T-cell (primary cell): ENCODE results near the gene TMEM132A. TPM values are rescaled to one million over a fixed set of nuclear protein-coding genes. Genes with fewer than 3 reads are reported as not detected.

Source experiments
- ATAC-seq, 4 experiments: fragments of 200-7000 bp in 3 of 4; fragments of 150-1000 bp in 1 of 4; cut with Tn5 transposase; replicated peaks in 1 of 4; 1 replicate in 3 of 4; 2 replicates in 1 of 4; pipeline ENCODE4 v1.10.0; 2021; ENCODE audit warnings: moderate library complexity in 3 of 4, mild to moderate bottlenecking in 2 of 4, moderate number of reproducible peaks in 1 of 4
- CTCF ChIA-PET, 2 donors: fragments of 300-600 bp; sonication (Branson Sonifier 250); formaldehyde crosslinking; loops; one replicate each; lab custom pipeline; 2022; ENCODE audit warnings: antibody characterized with exemption in 2 of 2; lab: Charles Lee
- POLR2A ChIA-PET, 2 donors: fragments of 300-600 bp; sonication (Branson Sonifier 250); formaldehyde crosslinking; loops; one replicate each; lab custom pipeline; 2022; ENCODE audit warnings: antibody characterized with exemption in 2 of 2; lab: Charles Lee
- DNase-seq, 35 experiments: peaks; one replicate each; pipeline versions ENCODE4 v3.0.0 to v3.0.0-alpha.2; 2013 to 2023
- H3K27ac ChIP-seq: one replicate; pipeline ENCODE4 v1.5.1; 2013; ENCODE audit warnings: low read length
- H3K27me3 ChIP-seq, 2 experiments: replicated peaks in 1 of 2; 1 replicate in 1 of 2; 2 replicates in 1 of 2; pipeline versions ENCODE4 v1.6.1 to v1.7.0; 2013; ENCODE audit warnings: low read length in 1 of 2, mixed read lengths in 1 of 2; ENCODE audit not compliant: control insufficient read depth in 2 of 2, insufficient read depth in 2 of 2; ENCODE audit errors: extremely low read depth in 1 of 2
- H3K36me3 ChIP-seq, 2 donors: 1 replicate in 1 of 2; 2 replicates in 1 of 2; pipeline versions ENCODE4 v1.6.1 to v1.7.0; 2013; ENCODE audit warnings: low read length in 1 of 2; ENCODE audit not compliant: control insufficient read depth in 2 of 2, insufficient read depth in 1 of 2; ENCODE audit errors: extremely low read depth in 1 of 2
- H3K4me1 ChIP-seq, 2 experiments: 1 replicate in 1 of 2; 2 replicates in 1 of 2; pipeline versions ENCODE4 v1.6.1 to v1.7.0; 2013; ENCODE audit warnings: low read length in 2 of 2, mixed read lengths in 1 of 2; ENCODE audit not compliant: insufficient read depth in 2 of 2, control insufficient read depth in 1 of 2; ENCODE audit errors: extremely low read depth in 1 of 2
- H3K4me3 ChIP-seq, 2 donors: 1 replicate in 1 of 2; 2 replicates in 1 of 2; pipeline versions ENCODE4 v1.5.1 to v1.7.0; 2013; ENCODE audit warnings: mild to moderate bottlenecking in 2 of 2, low read length in 1 of 2, moderate library complexity in 1 of 2; ENCODE audit not compliant: control insufficient read depth in 1 of 2; ENCODE audit errors: extremely low read depth in 1 of 2
- H3K9me3 ChIP-seq: 2 replicates; pipeline ENCODE4 v1.7.0; 2013
- H3K27ac Mint-ChIP-seq, 2 donors: one replicate each; pipeline ENCODE4 v1.8.0; 2020 to 2021; ENCODE audit warnings: mild to moderate bottlenecking in 2 of 2, mixed read lengths in 2 of 2
- H3K27me3 Mint-ChIP-seq, 2 donors: one replicate each; pipeline ENCODE4 v1.8.0; 2021 to 2022; ENCODE audit warnings: mixed read lengths in 2 of 2
- H3K36me3 Mint-ChIP-seq: one replicate; pipeline ENCODE4 v1.8.0; 2021; ENCODE audit warnings: mixed read lengths
- H3K4me1 Mint-ChIP-seq, 3 donors: one replicate each; pipeline ENCODE4 v1.8.0; 2020 to 2022; ENCODE audit warnings: mixed read lengths in 3 of 3, mild to moderate bottlenecking in 1 of 3
- H3K4me3 Mint-ChIP-seq, 3 donors: one replicate each; pipeline ENCODE4 v1.8.0; 2020 to 2022; ENCODE audit warnings: mild to moderate bottlenecking in 3 of 3, mixed read lengths in 3 of 3, moderate library complexity in 3 of 3
- H3K9me3 Mint-ChIP-seq, 3 donors: one replicate each; pipeline ENCODE4 v1.8.0; 2020 to 2022; ENCODE audit warnings: mixed read lengths in 3 of 3
- WGBS: methylation state at CpG from one replicate; pipeline ENCODE4 v1.1.5; 2013; ENCODE audit warnings: missing lambda C conversion rate; ENCODE audit not compliant: insufficient coverage; 5-methylcytosine and 5-hydroxymethylcytosine counted together
- total RNA-seq, 35 experiments: library from RNA in 6 of 35; stranded (reverse) in 6 of 35; fragments of 120-200 nt in 1 of 35; gene quantifications; one replicate each; pipeline versions ENCODE4 v1.2.1 to v1.2.4 and lab custom pipeline; 2013 to 2026

The TMEM132A gene
- total RNA-seq, 5 donors from 2014 or later (not counting 1 experiment from before 2014, with no cell fraction given): 0.23 to 1.6 (median 1.2) TPM; not detected in 2

GRCh38 chr11:60922906-60923305 lies 1.4 kb upstream of the TMEM132A start:
- Mint-ChIP-seq H3K4me3 (peak overlapping the region in 1 of 3 donors; percentile 69), H3K27ac (no peak overlapping the region), H3K27me3 (peaks cover 11 to 33% of the 10 kb centered on the region in 2 donors), H3K4me1 (peaks cover 12 to 22% (median 21%) of the 10 kb centered on the region in 3 donors), H3K36me3 (peaks cover 43% of the 10 kb centered on the region), H3K9me3 (no peaks in the 10 kb centered on the region)
- no peak overlapping the region for H3K27ac ChIP-seq
- DNase-seq (no peak), ATAC-seq (no peak)
- 91% methylated on average over 5 of the region's 6 CpGs for WGBS
- no peak overlapping the region for H3K4me3 ChIP-seq
- peaks cover 0 to 56% of the 10 kb centered on the region in 2 experiments for H3K27me3 ChIP-seq
- CTCF ChIA-PET: interaction anchor here in 1 of 2 donors (1.9 kb wide), 1 partner anchor 8 kb away, joined by 11 read pairs; the partner anchor contains the start of gene TMEM109
- peaks cover 0 to 26% of the 10 kb centered on the region in 2 experiments for H3K4me1 ChIP-seq
- no peaks in the 10 kb centered on the region for H3K9me3 ChIP-seq
- H3K36me3 ChIP-seq: peaks cover 11 to 42% of the 10 kb centered on the region in 2 donors
- POLR2A ChIA-PET: no interaction called here

GRCh38 chr11:60923326-60923725 lies 934 bp upstream of the TMEM132A start:
- peaks cover 0 to 56% of the 10 kb centered on the region in 2 experiments for H3K27me3 ChIP-seq
- H3K4me1 ChIP-seq: peaks cover 0 to 26% of the 10 kb centered on the region in 2 experiments
- peaks cover 11 to 33% of the 10 kb centered on the region in 2 donors for H3K27me3 Mint-ChIP-seq
- H3K9me3 ChIP-seq: no peaks in the 10 kb centered on the region
- H3K36me3 ChIP-seq: peaks cover 11 to 41% of the 10 kb centered on the region in 2 donors
- no CpG with 5 or more reads among the region's 5 CpGs for WGBS
- H3K9me3 Mint-ChIP-seq: no peaks in the 10 kb centered on the region
- peak overlapping the region in 2 of 3 donors; percentile 54 to 69 for H3K4me3 Mint-ChIP-seq
- H3K4me3 ChIP-seq: no peak overlapping the region
- H3K36me3 Mint-ChIP-seq: peaks cover 43% of the 10 kb centered on the region
- no peak for ATAC-seq
- no peak for DNase-seq
- POLR2A ChIA-PET: no interaction called here
- no peak overlapping the region for H3K27ac ChIP-seq
- H3K27ac Mint-ChIP-seq: no peak overlapping the region
- CTCF ChIA-PET: interaction anchor here in 1 of 2 donors (1.9 kb wide), 1 partner anchor 9 kb away, joined by 11 read pairs; the partner anchor contains the start of gene TMEM109
- peaks cover 12 to 22% (median 18%) of the 10 kb centered on the region in 3 donors for H3K4me1 Mint-ChIP-seq

GRCh38 chr11:60923800-60924109 lies 505 bp upstream of the TMEM132A start:
- H3K36me3 Mint-ChIP-seq: peaks cover 43% of the 10 kb centered on the region
- no peak overlapping the region for H3K27ac Mint-ChIP-seq
- ChIA-PET POLR2A (no interaction called here), CTCF (interaction anchor here in 1 of 2 donors (1.9 kb wide), 1 partner anchor 9 kb away, joined by 11 read pairs; the partner anchor contains the start of gene TMEM109)
- ATAC-seq: no peak
- Histone ChIP-seq H3K4me1 (peaks cover 0 to 26% of the 10 kb centered on the region in 2 experiments), H3K27ac (no peak overlapping the region), H3K27me3 (peaks cover 0 to 61% of the 10 kb centered on the region in 2 experiments), H3K4me3 (peak overlapping the region; percentile 44 to 54), H3K36me3 (peaks cover 11 to 41% of the 10 kb centered on the region in 2 donors), H3K9me3 (no peaks in the 10 kb centered on the region)
- H3K4me1 Mint-ChIP-seq: peaks cover 12 to 22% (median 18%) of the 10 kb centered on the region in 3 donors
- peak overlapping the region; percentile 36 to 69 (median 55) for H3K4me3 Mint-ChIP-seq
- no peak for DNase-seq
- WGBS: 64% methylated on average over 6 of the region's 6 CpGs
- H3K27me3 Mint-ChIP-seq: peaks cover 11 to 33% of the 10 kb centered on the region in 2 donors
- no peaks in the 10 kb centered on the region for H3K9me3 Mint-ChIP-seq

GRCh38 chr11:60924906-60925853 lies 920 bp downstream of the TMEM132A start:
- peaks cover 11 to 29% of the 10 kb centered on the region in 2 donors for H3K36me3 ChIP-seq
- 3% methylated on average over 25 of the region's 35 CpGs for WGBS
- peak overlapping the region; percentile 44 to 54 for H3K4me3 ChIP-seq
- Mint-ChIP-seq H3K27ac (no peak overlapping the region), H3K27me3 (peaks cover 16 to 43% of the 10 kb centered on the region in 2 donors), H3K4me3 (peak overlapping the region; percentile 63 to 69 (median 64)), H3K4me1 (peaks cover 12 to 22% (median 14%) of the 10 kb centered on the region in 3 donors), H3K9me3 (no peaks in the 10 kb centered on the region), H3K36me3 (peaks cover 34% of the 10 kb centered on the region)
- no peak overlapping the region for H3K27ac ChIP-seq
- H3K4me1 ChIP-seq: peaks cover 0 to 23% of the 10 kb centered on the region in 2 experiments
- DNase-seq (peak in 2 of 35 experiments; percentile 13 to 20), ATAC-seq (peak; percentile 39 to 58 (median 50))
- CTCF ChIA-PET: no interaction called here
- peaks cover 0 to 64% of the 10 kb centered on the region in 2 experiments for H3K27me3 ChIP-seq
- no peaks in the 10 kb centered on the region for H3K9me3 ChIP-seq
- POLR2A ChIA-PET: no interaction called here

- ChIA-PET POLR2A (no interaction called here), CTCF (no interaction called here)
- Histone ChIP-seq H3K4me3 (no peak overlapping the region), H3K4me1 (peaks cover 0 to 23% of the 10 kb centered on the region in 2 experiments), H3K9me3 (no peaks in the 10 kb centered on the region), H3K27me3 (peaks cover 0 to 68% of the 10 kb centered on the region in 2 experiments), H3K27ac (no peak overlapping the region), H3K36me3 (peaks cover 7 to 22% of the 10 kb centered on the region in 2 donors)
- H3K36me3 Mint-ChIP-seq: peaks cover 27% of the 10 kb centered on the region
- DNase-seq (no peak), ATAC-seq (peak in 1 of 4 experiments; percentile 36)
- WGBS: 60% methylated on average over 1 of the region's 6 CpGs
- peak overlapping the region in 1 of 3 donors; percentile 69 for H3K4me3 Mint-ChIP-seq
- H3K27ac Mint-ChIP-seq: no peak overlapping the region
- H3K27me3 Mint-ChIP-seq: peaks cover 16 to 43% of the 10 kb centered on the region in 2 donors
- no peaks in the 10 kb centered on the region for H3K9me3 Mint-ChIP-seq
- peaks cover 12 to 22% (median 14%) of the 10 kb centered on the region in 3 donors for H3K4me1 Mint-ChIP-seq
These were observed 1.6 kb downstream of the TMEM132A start for GRCh38 chr11:60925868-60926267.

GRCh38 chr11:60926500-60926899 lies 2.2 kb downstream of the TMEM132A start:
- H3K4me3 ChIP-seq: no peak overlapping the region
- DNase-seq (no peak), ATAC-seq (no peak)
- Mint-ChIP-seq H3K27ac (no peak overlapping the region), H3K4me1 (peaks cover 12 to 22% (median 14%) of the 10 kb centered on the region in 3 donors), H3K27me3 (peaks cover 16 to 43% of the 10 kb centered on the region in 2 donors), H3K4me3 (no peak overlapping the region), H3K36me3 (peaks cover 21% of the 10 kb centered on the region), H3K9me3 (no peaks in the 10 kb centered on the region)
- CTCF ChIA-PET: interaction anchor here in 1 of 2 donors (0.8 kb wide), 1 partner anchor 13 kb away, joined by 4 read pairs; the partner anchor contains the start of gene TMEM109
- peaks cover 0 to 62% of the 10 kb centered on the region in 2 experiments for H3K27me3 ChIP-seq
- POLR2A ChIA-PET: no interaction called here
- H3K36me3 ChIP-seq: peaks cover 6 to 15% of the 10 kb centered on the region in 2 donors
- no peaks in the 10 kb centered on the region for H3K9me3 ChIP-seq
- H3K4me1 ChIP-seq: peaks cover 0 to 23% of the 10 kb centered on the region in 2 experiments
- WGBS: 100% methylated on average over 1 of the region's 8 CpGs
- no peak overlapping the region for H3K27ac ChIP-seq
